Kasumi-1 (cell line): ENCODE data around the gene HDLBP.

Source experiments
- DNase-seq, 2 experiments: peaks; one replicate each; lab custom pipeline; 2025; lab: John Stamatoyannopoulos, UW

The HDLBP gene

DNA sequence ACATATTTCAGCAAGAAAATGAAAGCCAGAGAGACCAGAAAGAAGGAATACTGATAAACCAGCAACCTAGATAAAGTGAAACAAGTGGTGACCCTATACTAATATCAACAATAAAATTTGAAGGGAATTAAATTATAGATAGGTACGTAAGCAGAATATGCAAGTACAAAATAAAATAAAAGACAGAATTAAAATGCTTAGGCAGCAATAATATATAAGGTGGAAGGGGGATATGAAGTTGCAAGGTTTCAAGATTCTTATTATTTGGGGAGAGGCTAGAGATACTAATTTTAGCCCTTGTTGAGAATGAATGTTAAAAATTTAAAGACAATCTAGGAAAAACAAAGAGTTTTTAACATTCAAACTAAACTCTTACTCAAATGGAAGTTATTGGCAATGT lies 39.6 kb downstream of the HDLBP start:
- no peak for DNase-seq

DNA sequence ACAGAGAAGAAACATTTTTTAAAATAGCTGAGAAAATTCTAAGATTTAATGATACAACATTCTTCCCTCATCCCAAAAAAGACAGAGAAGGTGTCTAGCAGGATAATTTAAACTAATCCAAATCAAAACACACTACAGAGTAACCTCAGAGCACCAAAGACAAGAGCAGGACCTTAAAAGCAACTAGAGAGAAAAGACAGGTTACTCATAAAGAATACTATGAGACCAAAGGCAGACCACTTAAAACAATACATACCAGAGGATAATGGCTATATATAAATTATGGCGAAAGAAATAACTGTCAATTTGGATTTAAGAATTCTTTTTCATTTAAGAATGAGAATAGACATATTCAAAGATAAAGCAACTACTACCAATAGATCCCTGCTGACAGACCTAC lies 40.0 kb downstream of the HDLBP start:
- no peak for DNase-seq

- DNase-seq = no peak
Measured at GRCh38 chr2:241274127-241274526, 41.3 kb downstream of the HDLBP start.

DNA sequence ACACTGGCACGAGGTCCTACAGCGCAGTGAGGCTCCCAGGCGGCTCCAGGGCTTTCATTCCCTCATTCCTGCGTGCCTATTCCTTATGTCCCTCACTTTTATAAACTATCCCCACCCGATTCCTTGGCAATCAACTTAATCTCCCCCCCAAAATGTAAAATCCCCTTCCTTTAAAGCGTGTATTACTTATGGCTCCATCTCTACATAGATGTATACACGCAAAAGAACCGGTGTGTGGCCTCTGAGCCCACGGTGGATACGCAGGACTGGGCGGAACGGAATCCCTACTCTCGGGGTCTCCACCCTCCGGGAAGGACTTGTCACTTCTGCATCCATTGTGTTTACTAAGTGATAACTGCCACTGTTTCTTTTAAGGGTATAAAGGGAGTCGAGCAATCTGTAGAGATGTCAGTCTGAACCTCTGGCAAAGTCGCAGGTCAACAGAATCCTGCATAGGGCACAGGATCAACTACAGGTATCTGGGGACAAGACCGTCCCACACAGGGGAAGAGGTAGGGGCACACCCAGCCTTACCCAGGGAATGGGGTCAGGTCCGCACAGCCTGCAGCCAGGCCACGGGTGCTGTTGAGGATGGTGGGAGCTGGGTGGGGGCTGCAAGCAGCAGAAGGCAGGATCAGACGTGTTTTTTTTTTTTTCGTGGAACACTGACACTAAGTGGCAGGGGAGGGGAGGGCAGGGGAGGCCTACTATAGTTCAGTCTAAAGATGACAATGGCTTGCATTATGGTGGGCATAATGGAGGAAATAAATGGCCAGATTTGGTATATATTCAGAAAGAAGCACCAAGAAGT lies 42.1 kb downstream of the HDLBP start:
- DNase-seq = peak in 1 of 2 experiments; percentile 0

DNA sequence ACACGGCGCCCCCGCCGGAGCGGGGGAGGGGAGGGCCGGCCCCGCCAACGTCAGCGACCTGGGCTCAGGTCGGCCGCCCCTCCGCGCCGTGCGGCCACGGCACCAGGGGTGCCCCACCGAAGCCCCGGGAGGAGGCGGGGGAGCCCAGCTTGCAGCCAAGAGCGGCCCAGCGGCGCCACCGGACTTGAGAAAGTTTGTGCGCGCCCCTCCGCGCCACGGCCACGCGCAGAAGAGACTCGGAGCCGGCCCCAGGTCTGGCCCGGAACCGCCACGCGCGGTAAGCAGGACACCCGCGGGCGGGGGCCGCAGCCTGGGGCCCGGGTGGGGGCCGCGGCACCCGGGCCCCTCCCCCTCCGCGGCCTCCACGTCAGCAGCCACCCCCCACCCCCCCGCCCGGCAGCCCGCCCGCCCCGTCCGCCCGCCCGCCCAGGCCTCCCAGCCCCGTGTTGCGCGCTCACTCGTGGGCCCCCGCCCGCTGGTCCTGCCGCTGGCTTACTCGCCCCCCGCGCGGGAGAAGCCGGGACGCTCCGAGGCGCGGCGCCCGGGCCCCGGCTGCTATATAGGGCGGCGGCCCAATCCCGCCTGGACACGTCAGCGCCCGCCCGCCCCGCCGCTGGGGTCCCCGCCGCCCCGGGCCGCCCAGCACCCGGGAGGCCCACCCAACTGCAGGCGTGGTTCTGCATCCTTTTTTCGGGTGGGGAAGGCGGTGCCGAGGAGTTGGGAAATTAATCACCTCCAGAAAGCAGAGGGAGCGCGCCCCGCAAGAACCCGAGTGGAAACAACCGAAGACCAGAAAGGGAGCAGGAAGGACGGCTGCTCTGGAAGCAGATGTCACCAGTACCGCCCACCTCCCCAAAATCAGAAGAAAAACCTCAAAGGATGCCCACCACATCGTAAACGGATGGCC lies 42.9 kb downstream of the HDLBP start:
- DNase-seq = peak in 1 of 2 experiments; percentile 5

DNA sequence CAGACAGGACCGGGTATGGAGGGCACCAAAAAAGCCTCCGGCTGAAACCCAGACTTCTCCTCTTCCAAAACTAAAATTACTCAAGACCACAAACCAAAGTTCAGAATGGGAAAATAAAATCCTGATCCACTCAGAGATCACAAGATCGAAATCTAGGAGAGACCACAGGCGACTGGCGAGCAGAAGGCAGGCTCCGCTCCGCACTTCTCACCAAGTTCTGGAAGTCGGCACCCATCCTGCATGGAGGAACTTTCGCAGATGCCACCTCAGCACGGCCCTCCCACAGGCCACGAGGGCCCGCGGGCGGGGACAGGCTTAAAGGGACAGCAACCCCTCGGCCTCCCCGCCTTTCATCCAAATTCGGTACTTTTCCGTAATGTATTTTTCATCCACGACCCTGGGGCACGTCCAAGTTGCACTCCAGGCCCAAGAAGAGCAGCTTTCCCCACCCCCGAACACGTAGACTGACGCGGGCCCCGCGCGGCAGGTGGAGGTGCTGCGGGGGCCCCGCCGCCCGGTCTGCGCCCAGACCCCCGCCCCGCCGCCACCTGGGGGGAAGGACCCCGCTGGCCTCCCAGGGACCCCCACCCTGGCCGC lies 43.7 kb downstream of the HDLBP start:
- peak; percentile 10 to 41 for DNase-seq

DNA sequence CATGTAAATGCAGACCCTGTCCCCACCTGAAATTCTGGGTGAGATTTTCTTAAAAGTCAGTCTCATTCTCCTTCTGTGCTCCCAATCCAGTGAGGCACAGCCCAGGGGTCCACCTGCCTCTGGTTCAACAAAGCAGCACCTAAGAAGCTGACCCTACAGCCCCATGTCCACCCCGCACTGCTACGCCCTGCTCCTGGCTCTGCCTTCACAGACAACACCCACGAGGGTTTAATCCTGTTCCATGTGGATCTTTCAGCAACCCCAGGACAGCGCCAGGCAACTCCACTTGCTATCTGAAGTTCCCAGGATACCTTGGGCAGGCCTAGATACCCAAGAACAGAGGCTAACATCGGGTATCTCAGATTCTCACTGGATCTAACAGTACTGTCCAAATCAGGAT lies 44.9 kb downstream of the HDLBP start:
- DNase-seq = no peak

GRCh38 chr2:241269707-241270520 lies 45.6 kb downstream of the HDLBP start:
- no peak for DNase-seq

DNA sequence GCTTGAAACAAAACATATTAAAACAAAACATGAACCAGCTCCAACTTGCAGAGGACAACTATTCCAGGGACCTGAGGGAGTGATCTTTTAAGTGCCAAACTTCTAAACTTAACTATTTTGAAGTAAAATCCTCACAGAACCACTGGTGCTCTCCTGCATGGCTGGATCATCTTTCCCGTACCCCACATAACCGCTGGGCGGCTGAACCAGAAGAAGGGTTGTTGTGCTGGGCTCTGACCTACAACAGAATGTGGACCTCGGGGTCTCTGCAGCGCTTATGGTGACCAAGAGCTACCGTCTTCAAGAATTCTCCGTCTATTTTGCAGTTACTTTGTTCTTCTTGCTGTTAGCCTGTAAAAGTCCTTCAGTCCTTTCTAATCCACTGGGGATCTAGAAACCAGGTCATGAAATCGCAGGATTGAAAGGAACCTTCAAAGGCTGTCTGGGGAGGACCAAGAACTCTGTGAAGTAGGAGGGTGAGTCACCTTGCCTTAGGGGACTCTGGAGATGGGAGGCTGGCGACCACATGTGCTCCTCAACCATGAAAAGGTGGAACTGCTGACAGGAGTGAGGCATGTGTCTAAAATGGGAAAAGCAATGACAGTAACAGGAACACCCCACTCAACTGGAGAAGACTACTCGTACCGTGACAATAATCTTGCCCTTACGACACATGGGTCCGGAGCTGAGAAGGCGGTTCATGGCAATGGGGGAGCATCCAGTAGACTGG lies 46.6 kb downstream of the HDLBP start:
- DNase-seq = no peak

GRCh38 chr2:241268306-241268705 lies 47.2 kb downstream of the HDLBP start:
- no peak for DNase-seq

GRCh38 chr2:241267249-241268067 lies 48.0 kb downstream of the HDLBP start:
- no peak for DNase-seq

DNA sequence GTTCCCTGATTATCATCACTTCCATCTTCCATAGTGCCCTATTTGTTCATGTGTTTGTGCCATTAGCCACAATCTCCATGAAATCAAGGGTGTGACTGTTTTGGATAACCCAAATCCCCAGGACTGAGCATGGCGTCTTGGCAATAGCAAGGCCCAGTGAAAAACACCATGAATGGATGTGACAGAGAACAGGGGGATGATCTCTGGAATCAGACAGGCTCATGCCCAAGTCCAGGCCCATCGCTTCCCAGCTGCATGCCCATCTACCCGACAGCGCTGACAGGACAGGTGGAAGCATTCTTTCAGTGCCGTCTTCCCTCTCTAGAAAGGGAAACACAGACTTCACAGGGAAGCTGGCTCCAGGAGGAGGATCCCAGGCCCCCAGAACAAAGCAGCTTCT lies 50.0 kb downstream of the HDLBP start:
- DNase-seq = no peak

GRCh38 chr2:241263061-241263460 lies 52.4 kb downstream of the HDLBP start:
- DNase-seq = no peak

DNA sequence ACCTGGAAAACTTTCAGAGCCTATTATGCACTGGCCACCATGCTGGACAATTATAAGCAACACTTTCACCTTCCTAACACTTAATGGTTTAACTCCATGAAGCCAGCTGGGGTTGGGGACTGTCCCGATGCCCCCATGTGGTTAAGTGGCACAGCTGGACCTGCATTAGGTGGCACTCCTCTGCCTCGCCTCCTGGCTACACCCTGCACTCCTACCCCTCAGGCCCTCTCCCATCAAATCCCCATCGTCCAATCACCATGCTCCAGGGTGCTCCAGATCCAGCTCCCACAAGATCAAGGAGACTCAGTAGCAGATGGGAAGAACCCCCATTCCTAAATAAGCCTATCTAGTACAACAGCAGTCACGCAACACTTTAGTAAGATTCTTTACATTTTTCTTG lies 53.8 kb downstream of the HDLBP start:
- DNase-seq = no peak

DNA sequence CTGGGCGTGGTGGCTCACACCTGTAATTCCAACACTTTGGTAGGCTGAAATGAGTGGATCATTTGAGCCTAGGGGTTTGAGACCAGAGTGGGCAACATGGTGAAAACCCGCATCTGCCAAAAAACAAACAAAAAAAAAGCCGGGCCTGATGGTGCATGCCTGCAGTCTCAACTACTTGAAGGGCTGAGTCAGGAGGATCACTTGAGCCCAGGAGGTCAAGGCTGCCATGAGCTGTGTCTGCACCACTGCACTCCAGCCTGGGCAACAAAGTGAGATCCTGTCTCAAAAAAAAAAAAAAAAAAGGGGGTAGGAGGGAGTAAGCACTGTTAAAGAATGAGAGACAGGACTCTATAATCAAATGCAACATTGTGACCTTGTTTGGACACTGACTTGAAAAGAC lies 54.6 kb downstream of the HDLBP start:
- no peak for DNase-seq

GRCh38 chr2:241258505-241259280 lies 56.8 kb downstream of the HDLBP start:
- no peak for DNase-seq

DNA sequence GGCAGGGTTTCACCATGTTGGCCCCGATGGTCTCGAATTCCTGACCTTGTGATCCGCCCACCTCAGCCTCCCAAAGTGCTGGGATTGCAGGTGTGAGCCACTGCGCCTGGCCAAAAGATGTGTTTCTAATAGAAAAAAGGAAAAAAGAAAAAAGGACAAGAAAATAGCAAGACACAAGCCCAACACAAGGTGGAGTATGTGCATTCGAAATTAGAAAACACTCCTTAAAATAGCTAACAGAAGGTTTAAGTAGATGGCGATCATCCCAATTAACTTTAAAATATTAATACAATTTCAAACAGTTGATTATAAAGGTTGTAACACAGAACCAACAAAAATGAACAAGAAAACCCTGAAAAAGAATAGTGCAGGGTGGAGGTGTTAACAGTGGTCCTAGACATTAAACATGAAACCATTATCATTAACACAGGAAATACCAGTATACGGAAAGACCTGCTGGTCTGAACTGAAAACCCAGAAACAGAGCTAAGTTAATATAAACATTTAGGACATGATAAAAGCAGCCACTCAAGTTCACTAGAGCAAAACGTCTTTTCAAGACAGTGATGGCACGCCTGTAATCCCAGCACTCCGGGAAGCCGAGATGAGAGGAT lies 57.9 kb downstream of the HDLBP start:
- peak in 1 of 2 experiments; percentile 0 for DNase-seq

- no peak for DNase-seq
Measured at GRCh38 chr2:241256168-241256545, 59.3 kb downstream of the HDLBP start.

DNA sequence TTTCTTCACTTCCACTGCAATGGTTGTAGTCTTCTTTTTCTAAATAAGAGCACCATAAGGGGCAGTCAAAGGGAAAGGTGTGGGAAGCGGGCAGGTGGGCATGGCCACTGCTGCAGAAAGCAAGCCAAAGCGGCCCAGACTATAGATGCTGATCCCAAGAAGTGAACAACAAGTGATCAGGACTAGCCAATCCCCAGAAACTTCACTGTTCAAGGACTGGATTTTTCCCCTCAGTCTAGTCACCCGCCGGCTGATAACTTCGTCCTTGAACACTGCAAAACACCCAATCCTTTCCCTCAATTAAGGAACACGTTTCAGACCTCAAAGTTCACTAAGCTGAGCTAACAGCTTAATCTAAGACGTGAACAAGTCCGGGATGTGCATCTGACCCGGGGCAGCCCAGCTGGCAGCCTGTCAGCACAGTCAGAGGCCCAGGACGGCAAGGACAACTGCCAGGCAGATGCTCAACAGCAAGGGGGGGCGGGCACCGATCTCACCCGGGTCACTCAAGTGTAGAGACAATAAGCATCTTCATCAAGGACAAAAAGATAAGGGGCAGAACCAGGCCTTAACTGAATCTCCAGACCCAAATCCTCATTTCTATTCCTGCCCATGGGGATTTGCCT lies 59.8 kb downstream of the HDLBP start:
- DNase-seq = no peak
